ENCODE results near the gene ZNF282. TPM values are rescaled to one million over a fixed set of nuclear protein-coding genes. Genes with fewer than 3 reads are reported as not detected.

The ZNF282 gene
- polyA plus RNA-seq, 1 donor from 2014 or later: 17.7 TPM

DNA sequence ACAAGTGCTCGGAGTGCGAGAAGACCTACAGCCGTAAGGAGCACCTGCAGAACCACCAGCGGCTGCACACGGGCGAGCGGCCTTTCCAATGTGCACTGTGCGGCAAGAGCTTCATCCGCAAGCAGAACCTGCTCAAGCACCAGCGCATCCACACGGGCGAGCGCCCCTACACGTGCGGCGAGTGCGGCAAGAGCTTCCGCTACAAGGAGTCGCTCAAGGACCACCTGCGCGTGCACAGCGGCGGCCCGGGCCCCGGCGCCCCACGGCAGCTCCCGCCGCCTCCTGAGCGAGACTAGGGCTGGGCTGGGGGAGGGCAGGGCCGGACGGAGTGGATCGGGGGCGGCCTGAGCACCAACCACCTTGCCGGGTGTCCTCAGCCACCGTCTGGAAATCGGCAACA lies 29.0 kb downstream of the ZNF282 start:
- TF ChIP-seq MXI1 (conservative IDR thresholded peaks at IDR 0.05; ENCODE audit: poor library complexity, severe bottlenecking): no peak
- Histone ChIP-seq H3K27me3 (ENCODE audit: insufficient read depth, low read depth, low read length) (no peaks in the 10 kb centered on the region), H2AFZ (ENCODE audit: low read depth, low read length) (no peak overlapping the region), H3F3A (ENCODE audit: insufficient read depth, low read length, poor library complexity, severe bottlenecking) (no peaks in the 10 kb centered on the region), H3K36me3 (ENCODE audit: insufficient read depth, low read length) (no peaks in the 10 kb centered on the region), H3K4me2 (ENCODE audit: low read length) (no peak overlapping the region), H3K9ac (ENCODE audit: low read length) (no peak overlapping the region), H3K9me3 (ENCODE audit: low read length) (no peaks in the 10 kb centered on the region), H4K20me1 (ENCODE audit: insufficient read depth) (no peaks in the 10 kb centered on the region), H3K27ac (ENCODE audit: low read length) (no peak overlapping the region), H3K9me2 (ENCODE audit: insufficient read depth, low read length) (no peaks in the 10 kb centered on the region), H3K79me2 (replicated peaks; ENCODE audit: insufficient read depth, low read length) (no peaks in the 10 kb centered on the region), H3K4me3 (ENCODE audit: low read length) (no peak overlapping the region)

DNA sequence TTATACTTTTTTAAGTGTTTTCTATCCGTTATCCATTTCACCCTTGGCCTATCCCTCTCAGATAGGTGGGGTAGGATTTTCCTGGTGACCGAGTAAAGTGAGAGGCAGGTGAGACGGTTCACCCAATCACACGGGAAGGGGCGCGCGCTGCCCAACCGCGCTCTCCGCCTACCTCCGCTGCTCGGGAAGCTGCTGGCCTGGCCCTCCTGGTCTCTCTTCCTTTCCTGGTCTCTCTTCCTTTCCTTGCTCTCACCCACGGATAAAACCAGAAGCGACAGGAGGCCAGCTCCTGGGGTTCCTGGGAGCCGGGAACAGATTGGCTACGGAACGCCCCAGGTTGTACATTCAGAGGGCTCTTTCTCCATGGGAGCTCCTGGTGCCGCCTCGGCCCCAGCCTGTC lies 29.8 kb downstream of the ZNF282 start:
- Histone ChIP-seq H3K9ac (ENCODE audit: low read length) (no peak overlapping the region), H3K4me2 (ENCODE audit: low read length) (no peak overlapping the region), H3K9me2 (ENCODE audit: insufficient read depth, low read length) (no peaks in the 10 kb centered on the region), H3K27me3 (ENCODE audit: insufficient read depth, low read depth, low read length) (no peaks in the 10 kb centered on the region), H3K27ac (ENCODE audit: low read length) (no peak overlapping the region), H3K36me3 (ENCODE audit: insufficient read depth, low read length) (no peaks in the 10 kb centered on the region), H3K79me2 (replicated peaks; ENCODE audit: insufficient read depth, low read length) (no peaks in the 10 kb centered on the region), H4K20me1 (ENCODE audit: insufficient read depth) (no peaks in the 10 kb centered on the region), H3K9me3 (ENCODE audit: low read length) (no peaks in the 10 kb centered on the region), H3K4me3 (ENCODE audit: low read length) (no peak overlapping the region), H2AFZ (ENCODE audit: low read depth, low read length) (no peak overlapping the region), H3F3A (ENCODE audit: insufficient read depth, low read length, poor library complexity, severe bottlenecking) (no peaks in the 10 kb centered on the region)
- TF ChIP-seq EP300 (conservative IDR thresholded peaks at IDR 0.05; ENCODE audit: poor library complexity, severe bottlenecking) (no peak), RAD21 (conservative IDR thresholded peaks at IDR 0.05) (no peak), EZH2 (IDR thresholded peaks at IDR 0.05; ENCODE audit: borderline replicate concordance, insufficient read depth, low read length, poor library complexity, severe bottlenecking) (no peak), SMC3 (conservative IDR thresholded peaks at IDR 0.05; ENCODE audit: poor library complexity) (no peak), POLR2AphosphoS5 (IDR thresholded peaks at IDR 0.05) (no peak), TAF1 (IDR thresholded peaks at IDR 0.05; ENCODE audit: low read depth) (no peak), MXI1 (conservative IDR thresholded peaks at IDR 0.05; ENCODE audit: poor library complexity, severe bottlenecking) (no peak)
- TF ChIP-seq, protein P1, sequence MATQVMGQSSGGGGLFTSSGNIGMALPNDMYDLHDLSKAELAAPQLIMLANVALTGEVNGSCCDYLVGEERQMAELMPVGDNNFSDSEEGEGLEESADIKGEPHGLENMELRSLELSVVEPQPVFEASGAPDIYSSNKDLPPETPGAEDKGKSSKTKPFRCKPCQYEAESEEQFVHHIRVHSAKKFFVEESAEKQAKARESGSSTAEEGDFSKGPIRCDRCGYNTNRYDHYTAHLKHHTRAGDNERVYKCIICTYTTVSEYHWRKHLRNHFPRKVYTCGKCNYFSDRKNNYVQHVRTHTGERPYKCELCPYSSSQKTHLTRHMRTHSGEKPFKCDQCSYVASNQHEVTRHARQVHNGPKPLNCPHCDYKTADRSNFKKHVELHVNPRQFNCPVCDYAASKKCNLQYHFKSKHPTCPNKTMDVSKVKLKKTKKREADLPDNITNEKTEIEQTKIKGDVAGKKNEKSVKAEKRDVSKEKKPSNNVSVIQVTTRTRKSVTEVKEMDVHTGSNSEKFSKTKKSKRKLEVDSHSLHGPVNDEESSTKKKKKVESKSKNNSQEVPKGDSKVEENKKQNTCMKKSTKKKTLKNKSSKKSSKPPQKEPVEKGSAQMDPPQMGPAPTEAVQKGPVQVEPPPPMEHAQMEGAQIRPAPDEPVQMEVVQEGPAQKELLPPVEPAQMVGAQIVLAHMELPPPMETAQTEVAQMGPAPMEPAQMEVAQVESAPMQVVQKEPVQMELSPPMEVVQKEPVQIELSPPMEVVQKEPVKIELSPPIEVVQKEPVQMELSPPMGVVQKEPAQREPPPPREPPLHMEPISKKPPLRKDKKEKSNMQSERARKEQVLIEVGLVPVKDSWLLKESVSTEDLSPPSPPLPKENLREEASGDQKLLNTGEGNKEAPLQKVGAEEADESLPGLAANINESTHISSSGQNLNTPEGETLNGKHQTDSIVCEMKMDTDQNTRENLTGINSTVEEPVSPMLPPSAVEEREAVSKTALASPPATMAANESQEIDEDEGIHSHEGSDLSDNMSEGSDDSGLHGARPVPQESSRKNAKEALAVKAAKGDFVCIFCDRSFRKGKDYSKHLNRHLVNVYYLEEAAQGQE (IDR thresholded peaks at IDR 0.05; ENCODE audit: borderline replicate concordance): no peak
- TF ChIP-seq, protein P2, sequence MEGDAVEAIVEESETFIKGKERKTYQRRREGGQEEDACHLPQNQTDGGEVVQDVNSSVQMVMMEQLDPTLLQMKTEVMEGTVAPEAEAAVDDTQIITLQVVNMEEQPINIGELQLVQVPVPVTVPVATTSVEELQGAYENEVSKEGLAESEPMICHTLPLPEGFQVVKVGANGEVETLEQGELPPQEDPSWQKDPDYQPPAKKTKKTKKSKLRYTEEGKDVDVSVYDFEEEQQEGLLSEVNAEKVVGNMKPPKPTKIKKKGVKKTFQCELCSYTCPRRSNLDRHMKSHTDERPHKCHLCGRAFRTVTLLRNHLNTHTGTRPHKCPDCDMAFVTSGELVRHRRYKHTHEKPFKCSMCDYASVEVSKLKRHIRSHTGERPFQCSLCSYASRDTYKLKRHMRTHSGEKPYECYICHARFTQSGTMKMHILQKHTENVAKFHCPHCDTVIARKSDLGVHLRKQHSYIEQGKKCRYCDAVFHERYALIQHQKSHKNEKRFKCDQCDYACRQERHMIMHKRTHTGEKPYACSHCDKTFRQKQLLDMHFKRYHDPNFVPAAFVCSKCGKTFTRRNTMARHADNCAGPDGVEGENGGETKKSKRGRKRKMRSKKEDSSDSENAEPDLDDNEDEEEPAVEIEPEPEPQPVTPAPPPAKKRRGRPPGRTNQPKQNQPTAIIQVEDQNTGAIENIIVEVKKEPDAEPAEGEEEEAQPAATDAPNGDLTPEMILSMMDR (IDR thresholded peaks at IDR 0.05; ENCODE audit: poor library complexity, severe bottlenecking): no peak

DNA sequence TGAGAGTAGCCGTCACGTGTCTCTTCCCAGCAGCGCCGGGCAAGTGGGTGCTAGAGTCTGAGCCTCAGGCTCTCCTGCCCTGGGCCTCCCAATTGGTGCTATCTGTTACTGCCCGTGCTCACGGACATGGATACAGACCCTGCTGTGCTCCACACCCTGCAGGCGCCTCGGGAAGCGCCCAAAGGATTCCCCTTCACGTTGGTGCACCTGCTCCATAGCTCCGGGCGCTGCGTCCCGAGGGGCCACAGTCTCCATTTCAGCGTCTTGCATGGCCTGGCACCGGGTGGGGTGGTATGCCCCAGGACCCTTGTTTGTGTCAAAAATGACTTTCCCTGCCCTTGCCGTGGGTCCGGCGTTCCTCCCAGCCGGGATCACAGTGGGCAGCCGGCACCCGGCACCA lies 30.3 kb downstream of the ZNF282 start:
- H3K36me3 ChIP-seq (ENCODE audit: insufficient read depth, low read length): no peaks in the 10 kb centered on the region
- no peak overlapping the region for H3K4me3 ChIP-seq (ENCODE audit: low read length)
- H3K79me2 ChIP-seq (replicated peaks; ENCODE audit: insufficient read depth, low read length): no peaks in the 10 kb centered on the region
- no peak overlapping the region for H3K27ac ChIP-seq (ENCODE audit: low read length)
- no peak overlapping the region for H3K9ac ChIP-seq (ENCODE audit: low read length)
- H3F3A ChIP-seq (ENCODE audit: insufficient read depth, low read length, poor library complexity, severe bottlenecking): no peaks in the 10 kb centered on the region
- H4K20me1 ChIP-seq (ENCODE audit: insufficient read depth): no peaks in the 10 kb centered on the region
- H2AFZ ChIP-seq (ENCODE audit: low read depth, low read length): no peak overlapping the region
- H3K27me3 ChIP-seq (ENCODE audit: insufficient read depth, low read depth, low read length): no peaks in the 10 kb centered on the region
- H3K9me3 ChIP-seq (ENCODE audit: low read length): no peaks in the 10 kb centered on the region
- TF ChIP-seq, protein P2 (IDR thresholded peaks at IDR 0.05; ENCODE audit: poor library complexity, severe bottlenecking): no peak
- TF ChIP-seq TAF1 (IDR thresholded peaks at IDR 0.05; ENCODE audit: low read depth): no peak
- TF ChIP-seq MXI1 (conservative IDR thresholded peaks at IDR 0.05; ENCODE audit: poor library complexity, severe bottlenecking): no peak
- no peak for TF ChIP-seq POLR2AphosphoS5 (IDR thresholded peaks at IDR 0.05)
- TF ChIP-seq, protein P1 (IDR thresholded peaks at IDR 0.05; ENCODE audit: borderline replicate concordance): no peak
- TF ChIP-seq EZH2 (IDR thresholded peaks at IDR 0.05; ENCODE audit: borderline replicate concordance, insufficient read depth, low read length, poor library complexity, severe bottlenecking): no peak
- TF ChIP-seq EP300 (conservative IDR thresholded peaks at IDR 0.05; ENCODE audit: poor library complexity, severe bottlenecking): no peak
- TF ChIP-seq RAD21 (conservative IDR thresholded peaks at IDR 0.05): no peak
- TF ChIP-seq SMC3 (conservative IDR thresholded peaks at IDR 0.05; ENCODE audit: poor library complexity): no peak
- no peaks in the 10 kb centered on the region for H3K9me2 ChIP-seq (ENCODE audit: insufficient read depth, low read length)
- H3K4me2 ChIP-seq (ENCODE audit: low read length): no peak overlapping the region
